ENCODE measurements around the gene PRKRA. TPM values are rescaled to one million over a fixed set of nuclear protein-coding genes. Genes with fewer than 3 reads are reported as not detected.

Gene PRKRA
- total and polyA plus RNA-seq, 9 of the 15 experiments (the other 6 are each of a cell fraction or from before 2014, with no cell fraction given) = 14.1 to 78.1 (median 52.3) TPM

- TF ChIP-seq CTCFL (IDR thresholded peaks at IDR 0.05; ENCODE audit: borderline replicate concordance, insufficient read depth, low read depth, low read length, poor library complexity, severe bottlenecking) (no peak), TBP (optimal IDR thresholded peaks at IDR 0.05; ENCODE audit: low read depth, low read length) (peak; percentile 49), ZNF696 (CRISPR knock-in tag; conservative IDR thresholded peaks at IDR 0.05) (no peak), NELFE (IDR thresholded peaks at IDR 0.05; ENCODE audit: insufficient read depth, insufficient read length) (no peak), EP400 (IDR thresholded peaks at IDR 0.05) (peak; percentile 48), VEZF1 (CRISPR knock-in tag; IDR thresholded peaks at IDR 0.05) (peak; percentile 82), CBFA2T3 (IDR thresholded peaks at IDR 0.05) (no peak), TEAD1 (CRISPR knock-in tag; IDR thresholded peaks at IDR 0.05) (peak in 1 of 2 experiments; percentile 45; a peak in 1 of 4 replicates), CTBP1 (IDR thresholded peaks at IDR 0.05; ENCODE audit: borderline replicate concordance) (peak; percentile 75), FOXJ2 (tag; IDR thresholded peaks at IDR 0.05) (no peak), MCM2 (IDR thresholded peaks at IDR 0.05; ENCODE audit: low read depth) (no peak), MYC (IDR thresholded peaks at IDR 0.05; ENCODE audit: low read depth, low read length) (peak; percentile 53), MYC (CRISPR knock-in tag; IDR thresholded peaks at IDR 0.05; ENCODE audit: borderline replicate concordance, low read depth) (no peak), POLR2B (IDR thresholded peaks at IDR 0.05; ENCODE audit: low read depth, partially characterized antibody) (peak; percentile 60), HNRNPUL1 (IDR thresholded peaks at IDR 0.05; ENCODE audit: low read length) (no peak), POLR2H (tag; IDR thresholded peaks at IDR 0.05; ENCODE audit: low read depth) (peak; percentile 58), CTCF (IDR thresholded peaks at IDR 0.05 in 2 of 3, conservative IDR thresholded peaks at IDR 0.05 in 1 of 3; ENCODE audit: insufficient read depth in 2 of 3, low read depth in 1 of 3, low read length in 3 of 3) (no peak), ZNF584 (CRISPR knock-in tag; IDR thresholded peaks at IDR 0.05; ENCODE audit: low read depth) (no peak), RBM25 (IDR thresholded peaks at IDR 0.05; ENCODE audit: low read depth, low read length, severe bottlenecking) (peak; percentile 35), ZNF699 (CRISPR knock-in tag; IDR thresholded peaks at IDR 0.05; ENCODE audit: insufficient replicate concordance) (no peak)
- TF ChIP-seq, protein P1, sequence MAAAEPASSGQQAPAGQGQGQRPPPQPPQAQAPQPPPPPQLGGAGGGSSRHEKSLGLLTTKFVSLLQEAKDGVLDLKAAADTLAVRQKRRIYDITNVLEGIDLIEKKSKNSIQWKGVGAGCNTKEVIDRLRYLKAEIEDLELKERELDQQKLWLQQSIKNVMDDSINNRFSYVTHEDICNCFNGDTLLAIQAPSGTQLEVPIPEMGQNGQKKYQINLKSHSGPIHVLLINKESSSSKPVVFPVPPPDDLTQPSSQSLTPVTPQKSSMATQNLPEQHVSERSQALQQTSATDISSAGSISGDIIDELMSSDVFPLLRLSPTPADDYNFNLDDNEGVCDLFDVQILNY (CRISPR knock-in tag; IDR thresholded peaks at IDR 0.05) = 0 out of 2 replicates have a peak, but pooled peaks have one; percentile 62
Observed at GRCh38 chr2:178480227-178481181, 29.5 kb upstream of the PRKRA start, which contains the start of gene PLEKHA3 (continued).

Measured in K562 (cell line).